Gastrocnemius medialis (tissue), 4 donors: ENCODE results near the gene RNASE12.

Experiments used
- POLR2A ChIP-seq, 2 donors: fragments of 450-650 bp; IDR thresholded peaks; one replicate each; pipeline ENCODE4 v1.6.1; 2017; ENCODE audit warnings: antibody characterized with exemption in 2 of 2, mild to moderate bottlenecking in 2 of 2, moderate library complexity in 2 of 2
- TF ChIP-seq, protein P1 (sequence below), 5 experiments: fragments of 450-650 bp in 3 of 5; fragments of 200-600 bp in 2 of 5; sonication (generic) in 2 of 5; IDR thresholded peaks in 4 of 5; conservative IDR thresholded peaks in 1 of 5; 1 replicate in 4 of 5; 2 replicates in 1 of 5; pipeline ENCODE4 v1.5.1; 2016 to 2019; ENCODE audit warnings: antibody characterized with exemption in 5 of 5, mild to moderate bottlenecking in 3 of 5, moderate library complexity in 3 of 5

GRCh38 chr14:20612403-20612802 lies 21.2 kb upstream of the RNASE12 start:
- TF ChIP-seq, protein P1, sequence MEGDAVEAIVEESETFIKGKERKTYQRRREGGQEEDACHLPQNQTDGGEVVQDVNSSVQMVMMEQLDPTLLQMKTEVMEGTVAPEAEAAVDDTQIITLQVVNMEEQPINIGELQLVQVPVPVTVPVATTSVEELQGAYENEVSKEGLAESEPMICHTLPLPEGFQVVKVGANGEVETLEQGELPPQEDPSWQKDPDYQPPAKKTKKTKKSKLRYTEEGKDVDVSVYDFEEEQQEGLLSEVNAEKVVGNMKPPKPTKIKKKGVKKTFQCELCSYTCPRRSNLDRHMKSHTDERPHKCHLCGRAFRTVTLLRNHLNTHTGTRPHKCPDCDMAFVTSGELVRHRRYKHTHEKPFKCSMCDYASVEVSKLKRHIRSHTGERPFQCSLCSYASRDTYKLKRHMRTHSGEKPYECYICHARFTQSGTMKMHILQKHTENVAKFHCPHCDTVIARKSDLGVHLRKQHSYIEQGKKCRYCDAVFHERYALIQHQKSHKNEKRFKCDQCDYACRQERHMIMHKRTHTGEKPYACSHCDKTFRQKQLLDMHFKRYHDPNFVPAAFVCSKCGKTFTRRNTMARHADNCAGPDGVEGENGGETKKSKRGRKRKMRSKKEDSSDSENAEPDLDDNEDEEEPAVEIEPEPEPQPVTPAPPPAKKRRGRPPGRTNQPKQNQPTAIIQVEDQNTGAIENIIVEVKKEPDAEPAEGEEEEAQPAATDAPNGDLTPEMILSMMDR (IDR thresholded peaks at IDR 0.05 in 4 of 5, conservative IDR thresholded peaks at IDR 0.05 in 1 of 5): no peak
- no peak for TF ChIP-seq POLR2A (IDR thresholded peaks at IDR 0.05)
